Fibroblast of mammary gland (primary cell): Measurements from ENCODE around the gene LRRC45.

Experiments
- DNase-seq: peaks from one replicate; pipeline ENCODE4 v3.0.0-alpha.2; 2010; ENCODE audit warnings: low read depth
- H3K4me3 ChIP-seq: 2 replicates; pipeline ENCODE4 v1.5.1; 2011; ENCODE audit warnings: low read depth, mild to moderate bottlenecking, low read length, moderate library complexity; ENCODE audit not compliant: control insufficient read depth
- CTCF ChIP-seq: conservative IDR thresholded peaks from 2 replicates; pipeline ENCODE4 v1.5.1; 2011; ENCODE audit warnings: low read depth, low read length, inconsistent platforms; ENCODE audit not compliant: control insufficient read depth, insufficient read depth

The LRRC45 gene

GRCh38 chr17:82016875-82017459 lies 6.1 kb upstream of the LRRC45 start:
- no peak overlapping the region for H3K4me3 ChIP-seq
- DNase-seq = no peak
- TF ChIP-seq CTCF = no peak

- TF ChIP-seq CTCF = no peak
- H3K4me3 ChIP-seq = no peak overlapping the region
- DNase-seq = no peak
Measured at GRCh38 chr17:82017612-82018151, 5.4 kb upstream of the LRRC45 start.

- no peak overlapping the region for H3K4me3 ChIP-seq
- TF ChIP-seq CTCF = no peak
- DNase-seq = no peak
Measured at GRCh38 chr17:82018152-82018988, 4.7 kb upstream of the LRRC45 start.

- no peak for DNase-seq
- no peak overlapping the region for H3K4me3 ChIP-seq
- no peak for TF ChIP-seq CTCF
Measured at GRCh38 chr17:82018989-82019689, 4.0 kb upstream of the LRRC45 start.

- peak; percentile 61 for TF ChIP-seq CTCF
- DNase-seq = peak; percentile 28
- H3K4me3 ChIP-seq = no peak overlapping the region
Measured at GRCh38 chr17:82019690-82020571, 3.2 kb upstream of the LRRC45 start.
